ENCODE results near the gene KLHDC8B. TPM values are rescaled to one million over a fixed set of nuclear protein-coding genes. Genes with fewer than 3 reads are reported as not detected.

KLHDC8B gene
- 1 to 10 TPM; 1.3 to 3.1 TPM for total RNA-seq

GRCh38 chr3:49171119-49171774 is at the start of gene KLHDC8B:
KLHDC8B (plus strand) TSS chr3:49171598; CDS start chr3:49172770, 1,172 bp downstream.
- H3K27me3 Mint-ChIP-seq = no peaks in the 10 kb centered on the region
- DNase-seq (ENCODE audit: low spot score) (peak; percentile 84), ATAC-seq (peak; percentile 84 to 86)
- no peaks in the 10 kb centered on the region for H3K36me3 Mint-ChIP-seq
- H3K9me3 Mint-ChIP-seq = no peaks in the 10 kb centered on the region
- H3K4me1 Mint-ChIP-seq (ENCODE audit: low read depth in 2 of 2) = peaks cover 5 to 13% of the 10 kb centered on the region in 2 donors
- peak within 1 kb of the TSS; percentile 26 to 78 for H3K27ac Mint-ChIP-seq
- H3K4me3 Mint-ChIP-seq = peak within 1 kb of the TSS; percentile 82

- Mint-ChIP-seq H3K27ac (peak overlapping the region; percentile 51 to 89), H3K27me3 (no peaks in the 10 kb centered on the region), H3K4me1 (ENCODE audit: low read depth in 2 of 2) (peaks cover 9 to 13% of the 10 kb centered on the region in 2 donors), H3K9me3 (no peaks in the 10 kb centered on the region), H3K36me3 (no peaks in the 10 kb centered on the region), H3K4me3 (peak overlapping the region; percentile 27)
- no peak for ATAC-seq
- DNase-seq (ENCODE audit: low spot score) = no peak
Observed at GRCh38 chr3:49122022-49122421, 49.4 kb upstream of the KLHDC8B start.

GRCh38 chr3:49122451-49122850 is 48.9 kb upstream of the KLHDC8B start:
- Mint-ChIP-seq H3K27me3 (no peaks in the 10 kb centered on the region), H3K27ac (peak overlapping the region; percentile 51 to 89), H3K4me1 (ENCODE audit: low read depth in 2 of 2) (peaks cover 9 to 13% of the 10 kb centered on the region in 2 donors), H3K4me3 (no peak overlapping the region), H3K36me3 (no peaks in the 10 kb centered on the region), H3K9me3 (no peaks in the 10 kb centered on the region)
- ATAC-seq (no peak), DNase-seq (ENCODE audit: low spot score) (no peak)

- Mint-ChIP-seq H3K4me1 (ENCODE audit: low read depth in 2 of 2) (peaks cover 9 to 13% of the 10 kb centered on the region in 2 donors), H3K4me3 (no peak overlapping the region), H3K36me3 (no peaks in the 10 kb centered on the region), H3K9me3 (no peaks in the 10 kb centered on the region), H3K27ac (no peak overlapping the region), H3K27me3 (no peaks in the 10 kb centered on the region)
- ATAC-seq (no peak), DNase-seq (ENCODE audit: low spot score) (no peak)
Observed at GRCh38 chr3:49122886-49123545, 48.4 kb upstream of the KLHDC8B start.

- H3K9me3 Mint-ChIP-seq = no peaks in the 10 kb centered on the region
- peaks cover 9 to 13% of the 10 kb centered on the region in 2 donors for H3K4me1 Mint-ChIP-seq (ENCODE audit: low read depth in 2 of 2)
- H3K4me3 Mint-ChIP-seq = no peak overlapping the region
- ATAC-seq = no peak
- H3K27ac Mint-ChIP-seq = no peak overlapping the region
- H3K36me3 Mint-ChIP-seq = no peaks in the 10 kb centered on the region
- DNase-seq (ENCODE audit: low spot score) = no peak
- H3K27me3 Mint-ChIP-seq = no peaks in the 10 kb centered on the region
Observed at GRCh38 chr3:49123687-49124086, 47.7 kb upstream of the KLHDC8B start.

- no peak overlapping the region for H3K4me3 Mint-ChIP-seq
- no peaks in the 10 kb centered on the region for H3K27me3 Mint-ChIP-seq
- H3K36me3 Mint-ChIP-seq = no peaks in the 10 kb centered on the region
- ATAC-seq (no peak), DNase-seq (ENCODE audit: low spot score) (no peak)
- no peaks in the 10 kb centered on the region for H3K9me3 Mint-ChIP-seq
- H3K27ac Mint-ChIP-seq = no peak overlapping the region
- H3K4me1 Mint-ChIP-seq (ENCODE audit: low read depth in 2 of 2) = peaks cover 5 to 10% of the 10 kb centered on the region in 2 donors
Observed at GRCh38 chr3:49124203-49124602, 47.2 kb upstream of the KLHDC8B start.

GRCh38 chr3:49124991-49125670 is 46.3 kb upstream of the KLHDC8B start:
- no peaks in the 10 kb centered on the region for H3K27me3 Mint-ChIP-seq
- no peak overlapping the region for H3K4me3 Mint-ChIP-seq
- peaks cover 0 to 5% of the 10 kb centered on the region in 2 donors for H3K4me1 Mint-ChIP-seq (ENCODE audit: low read depth in 2 of 2)
- H3K36me3 Mint-ChIP-seq = no peaks in the 10 kb centered on the region
- no peaks in the 10 kb centered on the region for H3K9me3 Mint-ChIP-seq
- H3K27ac Mint-ChIP-seq = no peak overlapping the region
- DNase-seq (ENCODE audit: low spot score) = no peak
- ATAC-seq = no peak

GRCh38 chr3:49131040-49131439 is 40.4 kb upstream of the KLHDC8B start:
- Mint-ChIP-seq H3K27me3 (peaks cover 0 to 8% of the 10 kb centered on the region in 2 donors), H3K9me3 (no peaks in the 10 kb centered on the region), H3K4me3 (no peak overlapping the region), H3K4me1 (ENCODE audit: low read depth in 2 of 2) (no peaks in the 10 kb centered on the region), H3K36me3 (no peaks in the 10 kb centered on the region), H3K27ac (no peak overlapping the region)
- ATAC-seq (no peak), DNase-seq (ENCODE audit: low spot score) (no peak)

- no peaks in the 10 kb centered on the region for H3K4me1 Mint-ChIP-seq (ENCODE audit: low read depth in 2 of 2)
- DNase-seq (ENCODE audit: low spot score) (no peak), ATAC-seq (no peak)
- no peaks in the 10 kb centered on the region for H3K9me3 Mint-ChIP-seq
- peaks cover 0 to 8% of the 10 kb centered on the region in 2 donors for H3K27me3 Mint-ChIP-seq
- H3K36me3 Mint-ChIP-seq = no peaks in the 10 kb centered on the region
- no peak overlapping the region for H3K4me3 Mint-ChIP-seq
- no peak overlapping the region for H3K27ac Mint-ChIP-seq
Observed at GRCh38 chr3:49131576-49131975, 39.8 kb upstream of the KLHDC8B start.

- Mint-ChIP-seq H3K36me3 (no peaks in the 10 kb centered on the region), H3K9me3 (no peaks in the 10 kb centered on the region), H3K4me1 (ENCODE audit: low read depth in 2 of 2) (no peaks in the 10 kb centered on the region), H3K27ac (no peak overlapping the region), H3K4me3 (no peak overlapping the region), H3K27me3 (peaks cover 0 to 8% of the 10 kb centered on the region in 2 donors)
- no peak for DNase-seq (ENCODE audit: low spot score)
- ATAC-seq = no peak
Observed at GRCh38 chr3:49132073-49132436, 39.3 kb upstream of the KLHDC8B start.

- no peaks in the 10 kb centered on the region for H3K36me3 Mint-ChIP-seq
- ATAC-seq (no peak), DNase-seq (ENCODE audit: low spot score) (no peak)
- no peak within 1 kb of the TSS for H3K27ac Mint-ChIP-seq
- H3K27me3 Mint-ChIP-seq = peaks cover 0 to 8% of the 10 kb centered on the region in 2 donors
- H3K4me1 Mint-ChIP-seq (ENCODE audit: low read depth in 2 of 2) = no peaks in the 10 kb centered on the region
- peak within 1 kb of the TSS; percentile 20 for H3K4me3 Mint-ChIP-seq
- no peaks in the 10 kb centered on the region for H3K9me3 Mint-ChIP-seq
Observed at GRCh38 chr3:49132437-49133225, 38.8 kb upstream of the KLHDC8B start, which contains the start of gene LAMB2. LAMB2 (minus strand) TSS chr3:49133050; CDS start chr3:49132867, 183 bp downstream.

- Mint-ChIP-seq H3K4me1 (ENCODE audit: low read depth in 2 of 2) (no peaks in the 10 kb centered on the region), H3K27ac (no peak overlapping the region), H3K36me3 (no peaks in the 10 kb centered on the region), H3K27me3 (peaks cover 0 to 10% of the 10 kb centered on the region in 2 donors), H3K9me3 (no peaks in the 10 kb centered on the region), H3K4me3 (peak overlapping the region; percentile 20)
- ATAC-seq (no peak), DNase-seq (ENCODE audit: low spot score) (no peak)
Observed at GRCh38 chr3:49133226-49133951, 38.0 kb upstream of the KLHDC8B start.
